ENCODE measurements around the gene UBE2Z. TPM values are rescaled to one million over a fixed set of nuclear protein-coding genes. Genes with fewer than 3 reads are reported as not detected.

Gene UBE2Z
- total and polyA plus RNA-seq, 2 of the 13 experiments (the other 11 are each of a cell fraction or from before 2014, with no cell fraction given): 63.2 to 122 TPM

GRCh38 chr17:48960834-48961515 lies 52.8 kb downstream of the UBE2Z start (continued):
- TF ChIP-seq, protein P1, sequence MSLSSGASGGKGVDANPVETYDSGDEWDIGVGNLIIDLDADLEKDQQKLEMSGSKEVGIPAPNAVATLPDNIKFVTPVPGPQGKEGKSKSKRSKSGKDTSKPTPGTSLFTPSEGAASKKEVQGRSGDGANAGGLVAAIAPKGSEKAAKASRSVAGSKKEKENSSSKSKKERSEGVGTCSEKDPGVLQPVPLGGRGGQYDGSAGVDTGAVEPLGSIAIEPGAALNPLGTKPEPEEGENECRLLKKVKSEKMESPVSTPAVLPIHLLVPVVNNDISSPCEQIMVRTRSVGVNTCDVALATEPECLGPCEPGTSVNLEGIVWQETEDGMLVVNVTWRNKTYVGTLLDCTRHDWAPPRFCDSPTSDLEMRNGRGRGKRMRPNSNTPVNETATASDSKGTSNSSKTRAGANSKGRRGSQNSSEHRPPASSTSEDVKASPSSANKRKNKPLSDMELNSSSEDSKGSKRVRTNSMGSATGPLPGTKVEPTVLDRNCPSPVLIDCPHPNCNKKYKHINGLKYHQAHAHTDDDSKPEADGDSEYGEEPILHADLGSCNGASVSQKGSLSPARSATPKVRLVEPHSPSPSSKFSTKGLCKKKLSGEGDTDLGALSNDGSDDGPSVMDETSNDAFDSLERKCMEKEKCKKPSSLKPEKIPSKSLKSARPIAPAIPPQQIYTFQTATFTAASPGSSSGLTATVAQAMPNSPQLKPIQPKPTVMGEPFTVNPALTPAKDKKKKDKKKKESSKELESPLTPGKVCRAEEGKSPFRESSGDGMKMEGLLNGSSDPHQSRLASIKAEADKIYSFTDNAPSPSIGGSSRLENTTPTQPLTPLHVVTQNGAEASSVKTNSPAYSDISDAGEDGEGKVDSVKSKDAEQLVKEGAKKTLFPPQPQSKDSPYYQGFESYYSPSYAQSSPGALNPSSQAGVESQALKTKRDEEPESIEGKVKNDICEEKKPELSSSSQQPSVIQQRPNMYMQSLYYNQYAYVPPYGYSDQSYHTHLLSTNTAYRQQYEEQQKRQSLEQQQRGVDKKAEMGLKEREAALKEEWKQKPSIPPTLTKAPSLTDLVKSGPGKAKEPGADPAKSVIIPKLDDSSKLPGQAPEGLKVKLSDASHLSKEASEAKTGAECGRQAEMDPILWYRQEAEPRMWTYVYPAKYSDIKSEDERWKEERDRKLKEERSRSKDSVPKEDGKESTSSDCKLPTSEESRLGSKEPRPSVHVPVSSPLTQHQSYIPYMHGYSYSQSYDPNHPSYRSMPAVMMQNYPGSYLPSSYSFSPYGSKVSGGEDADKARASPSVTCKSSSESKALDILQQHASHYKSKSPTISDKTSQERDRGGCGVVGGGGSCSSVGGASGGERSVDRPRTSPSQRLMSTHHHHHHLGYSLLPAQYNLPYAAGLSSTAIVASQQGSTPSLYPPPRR (CRISPR knock-in tag; IDR thresholded peaks at IDR 0.05; ENCODE audit: borderline replicate concordance): no peak
- TF ChIP-seq MTA1 (CRISPR knock-in tag; IDR thresholded peaks at IDR 0.05; ENCODE audit: borderline replicate concordance): no peak
- no peak for TF ChIP-seq PBX3 (CRISPR knock-in tag; IDR thresholded peaks at IDR 0.05; ENCODE audit: borderline replicate concordance)
- peak; percentile 69; the same call in 1 of the 2 replicates for TF ChIP-seq NRL (CRISPR knock-in tag; IDR thresholded peaks at IDR 0.05; ENCODE audit: borderline replicate concordance)
- TF ChIP-seq BCL6 (CRISPR knock-in tag; IDR thresholded peaks at IDR 0.05): peak; percentile 31; the same call in 1 of the 2 replicates
- peak; percentile 32; the same call in 1 of the 2 replicates for TF ChIP-seq POGZ (CRISPR knock-in tag; IDR thresholded peaks at IDR 0.05)
- TF ChIP-seq TRAFD1 (CRISPR knock-in tag; IDR thresholded peaks at IDR 0.05; ENCODE audit: borderline replicate concordance): no peak
- no peak for TF ChIP-seq HINFP (CRISPR knock-in tag; IDR thresholded peaks at IDR 0.05; ENCODE audit: low read depth)
- TF ChIP-seq KDM3A (CRISPR knock-in tag; IDR thresholded peaks at IDR 0.05; ENCODE audit: low read depth): 0 out of 2 replicates have a peak, but pooled peaks have one; percentile 64
- no peak for TF ChIP-seq TEAD2 (CRISPR knock-in tag; IDR thresholded peaks at IDR 0.05)
- TF ChIP-seq SIN3A (IDR thresholded peaks at IDR 0.05; ENCODE audit: borderline replicate concordance, low read depth, low read length): no peak
- TF ChIP-seq, protein P2, sequence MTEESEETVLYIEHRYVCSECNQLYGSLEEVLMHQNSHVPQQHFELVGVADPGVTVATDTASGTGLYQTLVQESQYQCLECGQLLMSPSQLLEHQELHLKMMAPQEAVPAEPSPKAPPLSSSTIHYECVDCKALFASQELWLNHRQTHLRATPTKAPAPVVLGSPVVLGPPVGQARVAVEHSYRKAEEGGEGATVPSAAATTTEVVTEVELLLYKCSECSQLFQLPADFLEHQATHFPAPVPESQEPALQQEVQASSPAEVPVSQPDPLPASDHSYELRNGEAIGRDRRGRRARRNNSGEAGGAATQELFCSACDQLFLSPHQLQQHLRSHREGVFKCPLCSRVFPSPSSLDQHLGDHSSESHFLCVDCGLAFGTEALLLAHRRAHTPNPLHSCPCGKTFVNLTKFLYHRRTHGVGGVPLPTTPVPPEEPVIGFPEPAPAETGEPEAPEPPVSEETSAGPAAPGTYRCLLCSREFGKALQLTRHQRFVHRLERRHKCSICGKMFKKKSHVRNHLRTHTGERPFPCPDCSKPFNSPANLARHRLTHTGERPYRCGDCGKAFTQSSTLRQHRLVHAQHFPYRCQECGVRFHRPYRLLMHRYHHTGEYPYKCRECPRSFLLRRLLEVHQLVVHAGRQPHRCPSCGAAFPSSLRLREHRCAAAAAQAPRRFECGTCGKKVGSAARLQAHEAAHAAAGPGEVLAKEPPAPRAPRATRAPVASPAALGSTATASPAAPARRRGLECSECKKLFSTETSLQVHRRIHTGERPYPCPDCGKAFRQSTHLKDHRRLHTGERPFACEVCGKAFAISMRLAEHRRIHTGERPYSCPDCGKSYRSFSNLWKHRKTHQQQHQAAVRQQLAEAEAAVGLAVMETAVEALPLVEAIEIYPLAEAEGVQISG (CRISPR knock-in tag; IDR thresholded peaks at IDR 0.05): 0 out of 2 replicates have a peak, but pooled peaks have one; percentile 12
- no peak; the same call in 1 of the 2 replicates for TF ChIP-seq ZNF326 (CRISPR knock-in tag; IDR thresholded peaks at IDR 0.05; ENCODE audit: borderline replicate concordance)

Measured in HepG2 (cell line).